ENCODE data around the gene TCF15. TPM values are rescaled to one million over a fixed set of nuclear protein-coding genes. Genes with fewer than 3 reads are reported as not detected.
"Not testable (repeated sequence)": the region's sequence is repeated elsewhere in the genome, so short reads cannot be mapped to it uniquely, and the experiment has no call there.

Gene TCF15
- total RNA-seq, 6 donors from 2014 or later = 0.14 to 1.4 (median 0.39) TPM; not detected in 1

- no peak overlapping the region for H3K27ac ChIP-seq
- H3K36me3 ChIP-seq = no peaks in the 10 kb centered on the region
- no peaks in the 10 kb centered on the region for H3K27me3 ChIP-seq
- H3K9me3 ChIP-seq = no peaks in the 10 kb centered on the region
- DNase-seq = no peak
- H3K4me1 ChIP-seq = no peaks in the 10 kb centered on the region
- TF ChIP-seq EP300 (IDR thresholded peaks at IDR 0.05) (no peak), CTCF (IDR thresholded peaks at IDR 0.05) (no peak), POLR2AphosphoS5 (IDR thresholded peaks at IDR 0.05) (no peak), POLR2A (IDR thresholded peaks at IDR 0.05) (no peak)
- ATAC-seq (ENCODE audit: low FRiP score in 2 of 2) = no peak
- H3K4me3 ChIP-seq = no peak overlapping the region
- 84% methylated on average over 8 of the region's 8 CpGs for WGBS, 2 donors
These were observed 25.7 kb downstream of the TCF15 start for GRCh38 chr20:584161-584970.

- no peaks in the 10 kb centered on the region for H3K36me3 ChIP-seq
- H3K4me3 ChIP-seq = no peak overlapping the region
- no peaks in the 10 kb centered on the region for H3K27me3 ChIP-seq
- ATAC-seq (ENCODE audit: low FRiP score in 2 of 2) = no peak
- TF ChIP-seq EP300 (IDR thresholded peaks at IDR 0.05) (no peak), CTCF (IDR thresholded peaks at IDR 0.05) (no peak), POLR2A (IDR thresholded peaks at IDR 0.05) (no peak), POLR2AphosphoS5 (IDR thresholded peaks at IDR 0.05) (no peak)
- 69 to 82% methylated on average over 4 to 5 of the region's 5 CpGs for WGBS, 2 donors
- no peak overlapping the region for H3K27ac ChIP-seq
- H3K4me1 ChIP-seq = no peaks in the 10 kb centered on the region
- DNase-seq = no peak
- no peaks in the 10 kb centered on the region for H3K9me3 ChIP-seq
These were observed 27.9 kb downstream of the TCF15 start for GRCh38 chr20:582204-582603.

- H3K27me3 ChIP-seq; ATAC-seq (ENCODE audit: low FRiP score in 2 of 2); H3K9me3 ChIP-seq; H3K4me1 ChIP-seq; H3K4me3 ChIP-seq; DNase-seq; H3K27ac ChIP-seq; H3K36me3 ChIP-seq: not testable (repeated sequence)
- 79 to 82% methylated on average over 7 to 8 of the region's 8 CpGs for WGBS, 2 donors
These were observed 31.0 kb downstream of the TCF15 start for GRCh38 chr20:578940-579690.

GRCh38 chr20:577167-577791, 32.8 kb downstream of the TCF15 start:
- WGBS, 2 donors = 55 to 58% methylated on average over 12 of the region's 12 CpGs
- ATAC-seq (ENCODE audit: low FRiP score in 2 of 2) = no peak
- H3K9me3 ChIP-seq = no peaks in the 10 kb centered on the region
- H3K27me3 ChIP-seq = no peaks in the 10 kb centered on the region
- no peak overlapping the region for H3K4me3 ChIP-seq
- H3K27ac ChIP-seq = no peak overlapping the region
- no peaks in the 10 kb centered on the region for H3K36me3 ChIP-seq
- no peak for DNase-seq
- TF ChIP-seq POLR2AphosphoS5 (IDR thresholded peaks at IDR 0.05) (no peak), CTCF (IDR thresholded peaks at IDR 0.05) (no peak), POLR2A (IDR thresholded peaks at IDR 0.05) (no peak), EP300 (IDR thresholded peaks at IDR 0.05) (no peak)
- H3K4me1 ChIP-seq = peaks cover under 1 to 17% (median 8%) of the 10 kb centered on the region in 4 donors

GRCh38 chr20:576156-576555, 34.0 kb downstream of the TCF15 start:
- no peaks in the 10 kb centered on the region for H3K9me3 ChIP-seq
- no peak overlapping the region for H3K4me3 ChIP-seq
- no peak overlapping the region for H3K27ac ChIP-seq
- ATAC-seq (ENCODE audit: low FRiP score in 2 of 2) = no peak
- no peaks in the 10 kb centered on the region for H3K36me3 ChIP-seq
- H3K27me3 ChIP-seq = no peaks in the 10 kb centered on the region
- WGBS, 2 donors = 34 to 52% methylated on average over 3 of the region's 3 CpGs
- TF ChIP-seq POLR2AphosphoS5 (IDR thresholded peaks at IDR 0.05) (no peak), EP300 (IDR thresholded peaks at IDR 0.05) (no peak), CTCF (IDR thresholded peaks at IDR 0.05) (no peak), POLR2A (IDR thresholded peaks at IDR 0.05) (no peak)
- no peak for DNase-seq
- peaks cover 11 to 28% (median 18%) of the 10 kb centered on the region in 4 donors for H3K4me1 ChIP-seq

All from upper lobe of left lung (tissue), 6 donors.